SK-N-MC (cell line): ENCODE results near the gene CYB5D1.

Source experiments
- EZH2 ChIP-seq: fragments of 200-600 bp; sonication (generic); IDR thresholded peaks from one replicate; pipeline ENCODE4 v1.6.1; 2017; ENCODE audit warnings: antibody characterized with exemption
- POLR2AphosphoS5 ChIP-seq: IDR thresholded peaks from 2 replicates; pipeline ENCODE4 v1.6.1; 2012; ENCODE audit warnings: mild to moderate bottlenecking, low read depth, low read length, borderline replicate concordance

GRCh38 chr17:7854078-7854777 lies 3.6 kb upstream of the CYB5D1 start:
- no peak for TF ChIP-seq POLR2AphosphoS5
- TF ChIP-seq EZH2 = no peak
